ENCODE data around the gene CTSZ. TPM values are rescaled to one million over a fixed set of nuclear protein-coding genes. Genes with fewer than 3 reads are reported as not detected.

The CTSZ gene
- total RNA-seq, 2 experiments from 2014 or later = 32.9 to 34.8 TPM

DNA sequence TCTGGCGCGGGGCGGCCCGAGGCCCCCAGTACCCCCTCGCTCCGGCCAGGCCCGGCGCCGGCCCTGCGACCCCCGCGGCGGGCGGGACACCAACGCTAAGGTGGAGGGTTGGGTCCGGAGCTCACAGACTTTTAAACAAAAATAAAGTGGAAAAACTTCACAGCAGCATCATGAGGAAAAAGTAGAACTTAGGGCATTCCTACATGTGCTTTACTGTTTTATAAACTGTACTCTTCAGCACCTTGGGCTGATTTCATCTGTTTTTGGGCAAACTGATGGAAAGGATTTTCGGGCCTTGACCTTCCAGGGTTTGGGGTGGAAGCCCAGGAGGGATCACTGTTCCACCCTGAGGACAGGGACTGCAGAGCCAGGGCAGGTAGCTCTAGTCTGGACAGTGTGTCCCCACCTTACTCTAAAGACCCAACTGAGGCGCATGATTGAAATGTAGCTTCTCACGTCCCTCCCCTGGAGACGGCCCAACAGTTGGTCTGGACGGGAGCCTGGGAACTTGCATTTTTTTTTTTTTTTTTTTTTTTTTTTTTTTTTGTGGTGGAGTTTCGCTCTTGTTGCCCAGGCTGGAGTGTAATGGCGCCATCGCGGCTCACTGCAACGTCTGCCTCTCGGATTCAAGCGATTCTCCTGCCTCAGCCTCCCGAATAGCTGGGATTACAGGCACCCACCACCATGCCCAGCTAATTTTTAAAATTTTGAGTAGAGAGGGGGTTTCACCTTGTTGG lies 25.3 kb downstream of the CTSZ start:
- H3K27me3 Mint-ChIP-seq = no peaks in the 10 kb centered on the region
- peak overlapping the region; percentile 91 for H3K4me3 Mint-ChIP-seq
- intact Hi-C loops (cut with micrococcal nuclease) = loop anchor here (2.0 to 5.0 kb wide), 5 partner anchors 47 to 329 kb away; partner anchors contain the start of genes PRELID3B and STX16
- H3K36me3 Mint-ChIP-seq = peaks cover 7% of the 10 kb centered on the region
- ChIA-PET CTCF (interaction anchor here (1.0 to 2.0 kb wide), 2 partner anchors 46 to 112 kb away, joined by 4 to 9 read pairs; no protein-coding TSS in a partner anchor), POLR2A (interaction anchor here (0.7 to 2.4 kb wide), 11 partner anchors 11 to 730 kb away, joined by 3 to 7 read pairs (median 4); partner anchors contain the start of genes ATP5F1E, PRELID3B and STX16)
- peaks cover 42% of the 10 kb centered on the region for H3K4me1 Mint-ChIP-seq (ENCODE audit: low read depth)
- peak overlapping the region; percentile 88 for H3K27ac Mint-ChIP-seq
- DNase-seq = peak; percentile 26
- no peaks in the 10 kb centered on the region for H3K9me3 Mint-ChIP-seq

DNA sequence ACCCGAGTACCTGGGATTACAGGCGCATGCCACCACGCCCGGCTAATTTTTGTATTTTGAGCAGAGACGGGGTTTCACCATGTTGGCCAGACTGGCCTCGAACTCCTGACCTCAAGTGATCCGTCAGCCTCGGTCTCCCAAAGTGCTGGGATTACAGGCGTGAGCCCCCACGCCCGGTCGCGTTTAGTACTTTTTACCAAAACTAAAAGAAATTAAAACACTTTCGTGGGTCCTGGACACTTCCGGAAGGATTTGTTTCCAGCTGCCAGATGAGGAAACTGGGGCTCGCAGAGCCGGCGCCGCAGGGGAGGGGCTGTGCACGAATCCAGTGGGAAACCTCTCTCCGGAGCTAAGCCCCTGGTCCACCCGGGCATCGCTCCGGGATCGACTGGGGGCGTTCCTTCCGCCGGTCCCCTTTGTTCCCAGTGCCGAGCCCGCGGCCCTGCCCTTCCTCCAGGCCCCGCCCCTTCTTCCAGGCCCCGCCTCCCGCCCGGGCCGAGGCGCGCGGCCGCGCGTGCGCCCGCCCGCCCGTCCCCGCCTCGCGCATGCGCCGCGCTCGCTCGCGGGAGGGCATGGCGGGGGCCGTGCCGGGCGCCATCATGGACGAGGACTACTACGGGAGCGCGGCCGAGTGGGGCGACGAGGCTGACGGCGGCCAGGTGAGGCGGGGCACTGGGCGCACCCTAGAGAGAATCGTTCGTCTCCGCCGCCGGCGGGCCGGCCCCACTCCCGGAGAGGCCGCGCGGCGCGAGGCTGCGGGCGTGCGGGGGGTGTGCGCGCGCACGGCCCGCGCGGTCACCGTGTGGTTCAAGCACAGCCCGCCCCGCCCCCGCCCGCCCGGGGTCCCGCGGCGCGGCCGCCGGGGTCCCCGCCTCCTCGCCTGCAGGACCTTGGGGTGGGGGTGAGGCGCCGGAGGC lies 26.1 kb downstream of the CTSZ start, which contains the start of gene NELFCD:
NELFCD (plus strand) TSS at position 546 of the 917 bp plus-strand sequence; CDS start at position 600, 54 bp downstream.
- ChIA-PET POLR2A (interaction anchor here (0.7 to 2.4 kb wide), 6 partner anchors 51 to 330 kb away, joined by 3 to 5 read pairs (median 4); partner anchors contain the start of genes ATP5F1E, PRELID3B and STX16), CTCF (interaction anchor here (0.6 to 2.0 kb wide), 3 partner anchors 25 to 330 kb away, joined by 3 to 9 read pairs (median 3); partner anchors contain the start of gene STX16)
- peak within 1 kb of the TSS; percentile 88 for H3K27ac Mint-ChIP-seq
- DNase-seq = peak; percentile 92
- peaks cover 34% of the 10 kb centered on the region for H3K4me1 Mint-ChIP-seq (ENCODE audit: low read depth)
- no peaks in the 10 kb centered on the region for H3K27me3 Mint-ChIP-seq
- peak within 1 kb of the TSS; percentile 91 for H3K4me3 Mint-ChIP-seq
- peaks cover 7% of the 10 kb centered on the region for H3K9me3 Mint-ChIP-seq
- intact Hi-C loops (cut with micrococcal nuclease) = loop anchor here (2.0 to 5.0 kb wide), 4 partner anchors 62 to 329 kb away; partner anchors contain the start of genes PRELID3B and STX16
- H3K36me3 Mint-ChIP-seq = peaks cover 2% of the 10 kb centered on the region

DNA sequence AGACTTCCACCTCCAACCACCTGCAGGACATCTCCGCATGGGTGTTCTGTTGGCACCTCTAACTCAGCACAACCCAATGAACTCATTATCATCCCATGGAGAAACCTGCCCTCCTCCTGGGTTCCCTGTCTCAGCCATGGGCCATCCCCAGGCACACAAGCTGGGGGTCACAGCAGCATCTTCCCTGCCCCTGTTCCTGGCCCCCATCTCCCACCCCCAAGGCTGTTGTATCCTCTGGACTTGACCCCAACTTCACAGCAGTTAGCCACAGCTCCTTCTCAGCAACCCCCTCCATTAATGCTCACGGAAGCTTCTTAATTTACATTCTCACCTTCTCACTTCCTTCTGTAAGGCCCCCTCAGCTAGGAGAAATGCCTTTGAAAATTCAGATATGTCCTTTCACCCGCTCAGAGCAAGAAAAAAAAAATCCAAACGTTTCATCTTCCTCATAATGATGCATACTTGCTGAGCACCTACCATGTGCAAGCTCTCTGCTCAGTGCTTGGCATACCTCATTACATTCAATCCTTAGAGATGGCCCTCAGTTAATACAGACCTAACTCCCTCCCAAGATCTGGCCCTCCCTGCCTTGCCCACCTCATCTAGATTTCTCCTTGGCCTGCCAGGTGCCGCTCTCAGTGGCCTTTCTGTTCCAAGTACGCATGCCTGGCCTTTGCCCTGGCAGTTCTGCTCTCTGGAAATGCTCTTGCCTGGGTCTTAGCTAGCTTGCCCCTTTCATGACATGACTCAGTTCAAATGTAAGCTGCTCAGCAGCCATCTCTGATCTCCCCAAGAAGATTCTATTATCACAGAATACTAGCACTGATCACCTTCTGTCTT lies 28.5 kb downstream of the CTSZ start:
- ChIA-PET POLR2A (no interaction called here), CTCF (interaction anchor here (1.0 to 1.2 kb wide), 3 partner anchors 111 to 244 kb away, joined by 3 to 4 read pairs (median 3); no protein-coding TSS in a partner anchor)
- H3K36me3 Mint-ChIP-seq = peaks cover 2% of the 10 kb centered on the region

DNA sequence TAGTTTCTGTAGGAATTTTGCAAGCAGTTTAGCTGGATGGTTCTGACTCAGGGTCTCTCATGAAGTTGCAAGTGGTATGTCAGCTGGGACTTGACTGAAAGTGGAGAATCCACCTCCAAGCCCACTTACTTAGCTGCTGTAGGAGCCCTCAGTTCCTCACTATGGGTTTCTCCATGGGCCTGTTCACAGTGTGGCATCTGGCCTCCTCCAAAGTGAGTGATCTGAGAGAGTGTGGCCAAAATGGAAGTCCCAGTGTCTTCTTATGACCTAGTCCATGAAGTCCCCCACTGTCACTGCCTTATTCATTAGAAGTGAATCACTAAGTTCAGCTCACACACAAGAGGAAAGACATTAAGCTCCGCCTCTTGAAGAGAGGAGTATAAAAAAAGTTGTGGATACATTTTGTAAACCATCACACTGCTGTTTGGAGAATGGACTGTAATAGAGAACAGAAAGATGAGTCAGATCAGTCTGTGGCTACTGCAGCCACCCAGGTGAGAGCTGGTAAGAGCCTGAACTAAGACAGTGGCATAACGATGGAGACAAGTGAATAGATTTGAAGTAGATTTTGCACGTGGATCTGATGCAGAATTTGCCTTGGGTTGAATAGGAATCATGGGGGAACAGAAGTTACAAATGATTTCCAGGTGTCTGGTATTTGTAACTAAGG lies 30.9 kb downstream of the CTSZ start:
- Mint-ChIP-seq H3K9me3 (peaks cover 16% of the 10 kb centered on the region), H3K4me3 (no peak overlapping the region), H3K36me3 (no peaks in the 10 kb centered on the region), H3K27me3 (no peaks in the 10 kb centered on the region), H3K27ac (no peak overlapping the region), H3K4me1 (ENCODE audit: low read depth) (no peaks in the 10 kb centered on the region)
- CTCF ChIA-PET = interaction anchor here (0.7 kb wide), 1 partner anchor 8 kb away, joined by 3 read pairs; no protein-coding TSS in a partner anchor
- DNase-seq = no peak
- intact Hi-C loops (cut with micrococcal nuclease) = no loop called here
- POLR2A ChIA-PET = no interaction called here

More for the DNA sequence above, 28.5 kb downstream of the CTSZ start:
- no peak for DNase-seq
- Mint-ChIP-seq H3K9me3 (peaks cover 16% of the 10 kb centered on the region), H3K4me3 (no peak overlapping the region), H3K27ac (no peak overlapping the region), H3K4me1 (ENCODE audit: low read depth) (peaks cover 14% of the 10 kb centered on the region), H3K27me3 (no peaks in the 10 kb centered on the region)
- intact Hi-C loops (cut with micrococcal nuclease) = no loop called here

GRCh38 chr20:58975353-58975752 lies 31.7 kb downstream of the CTSZ start:
- POLR2A ChIA-PET = no interaction called here
- no peak for DNase-seq
- H3K9me3 Mint-ChIP-seq = peaks cover 16% of the 10 kb centered on the region
- no peak overlapping the region for H3K4me3 Mint-ChIP-seq
- intact Hi-C loops (cut with micrococcal nuclease) = no loop called here
- no peaks in the 10 kb centered on the region for H3K4me1 Mint-ChIP-seq (ENCODE audit: low read depth)
- H3K27me3 Mint-ChIP-seq = no peaks in the 10 kb centered on the region
- CTCF ChIA-PET = no interaction called here
- H3K27ac Mint-ChIP-seq = no peak overlapping the region
- H3K36me3 Mint-ChIP-seq = no peaks in the 10 kb centered on the region

- no peaks in the 10 kb centered on the region for H3K27me3 Mint-ChIP-seq
- ChIA-PET CTCF (no interaction called here), POLR2A (no interaction called here)
- H3K4me1 Mint-ChIP-seq (ENCODE audit: low read depth) = no peaks in the 10 kb centered on the region
- H3K4me3 Mint-ChIP-seq = no peak overlapping the region
- intact Hi-C loops (cut with micrococcal nuclease) = no loop called here
- no peaks in the 10 kb centered on the region for H3K36me3 Mint-ChIP-seq
- H3K27ac Mint-ChIP-seq = no peak overlapping the region
- DNase-seq = no peak
- peaks cover 20% of the 10 kb centered on the region for H3K9me3 Mint-ChIP-seq
Measured at GRCh38 chr20:58973866-58974265, 33.2 kb downstream of the CTSZ start.

GRCh38 chr20:58973179-58973578 lies 33.9 kb downstream of the CTSZ start:
- no peak for DNase-seq
- no peak overlapping the region for H3K27ac Mint-ChIP-seq
- CTCF ChIA-PET = no interaction called here
- H3K27me3 Mint-ChIP-seq = no peaks in the 10 kb centered on the region
- no peak overlapping the region for H3K4me3 Mint-ChIP-seq
- H3K4me1 Mint-ChIP-seq (ENCODE audit: low read depth) = no peaks in the 10 kb centered on the region
- H3K36me3 Mint-ChIP-seq = no peaks in the 10 kb centered on the region
- H3K9me3 Mint-ChIP-seq = peaks cover 20% of the 10 kb centered on the region
- POLR2A ChIA-PET = no interaction called here
- intact Hi-C loops (cut with micrococcal nuclease) = no loop called here

GRCh38 chr20:58971429-58971828 lies 35.6 kb downstream of the CTSZ start:
- no peaks in the 10 kb centered on the region for H3K4me1 Mint-ChIP-seq (ENCODE audit: low read depth)

DNA sequence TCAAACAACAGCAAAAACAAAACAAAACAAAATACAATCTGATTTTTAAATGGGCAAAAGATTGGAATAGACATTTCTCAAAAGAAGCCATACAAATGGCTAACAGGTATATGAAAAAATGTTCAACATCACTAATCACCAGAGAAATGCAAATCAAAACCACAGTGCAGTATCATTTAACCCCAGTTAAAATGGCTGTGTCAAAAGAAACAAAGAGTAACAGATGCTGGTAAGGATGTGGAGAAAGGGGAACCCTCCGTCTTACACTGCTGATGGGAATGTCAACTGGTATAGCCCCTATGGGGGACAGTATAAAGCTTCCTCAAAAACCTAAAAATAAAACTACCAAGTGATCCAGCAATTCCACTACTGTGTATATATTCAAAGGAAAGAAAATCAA lies 36.9 kb downstream of the CTSZ start:
- Mint-ChIP-seq H3K4me1 (ENCODE audit: low read depth) (no peaks in the 10 kb centered on the region), H3K27me3 (no peaks in the 10 kb centered on the region), H3K36me3 (no peaks in the 10 kb centered on the region), H3K27ac (no peak overlapping the region), H3K9me3 (peaks cover 5% of the 10 kb centered on the region), H3K4me3 (no peak overlapping the region)
- POLR2A ChIA-PET = no interaction called here
- CTCF ChIA-PET = no interaction called here
- no peak for DNase-seq
- intact Hi-C loops (cut with micrococcal nuclease) = no loop called here

More at GRCh38 chr20:58971429-58971828, 35.6 kb downstream of the CTSZ start:
- DNase-seq = no peak
- ChIA-PET POLR2A (no interaction called here), CTCF (interaction anchor here (0.7 kb wide), 1 partner anchor 117 kb away, joined by 3 read pairs; no protein-coding TSS in a partner anchor)
- H3K36me3 Mint-ChIP-seq = no peaks in the 10 kb centered on the region
- peaks cover 18% of the 10 kb centered on the region for H3K9me3 Mint-ChIP-seq
- H3K27ac Mint-ChIP-seq = no peak overlapping the region
- intact Hi-C loops (cut with micrococcal nuclease) = no loop called here
- no peak overlapping the region for H3K4me3 Mint-ChIP-seq
- no peaks in the 10 kb centered on the region for H3K27me3 Mint-ChIP-seq

DNA sequence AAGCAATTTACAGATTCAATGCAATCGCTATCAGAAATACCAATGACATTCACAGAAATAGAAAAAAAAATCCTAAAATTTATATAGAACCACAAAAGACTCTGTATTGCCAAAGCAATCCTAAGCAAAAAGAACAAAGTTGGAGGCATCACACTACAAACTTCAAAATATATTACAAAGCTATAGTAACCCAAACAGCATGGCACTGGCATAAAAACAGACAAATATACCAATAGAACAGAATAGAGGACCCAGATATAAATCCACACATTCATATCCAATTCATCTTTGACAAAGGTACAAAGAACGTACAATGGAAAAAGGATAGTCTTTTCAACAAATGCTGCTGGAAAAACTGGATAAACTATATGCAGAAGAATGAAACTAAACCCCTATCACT lies 37.6 kb downstream of the CTSZ start:
- H3K36me3 Mint-ChIP-seq = no peaks in the 10 kb centered on the region
- peaks cover 4% of the 10 kb centered on the region for H3K9me3 Mint-ChIP-seq
- no peaks in the 10 kb centered on the region for H3K27me3 Mint-ChIP-seq
- ChIA-PET POLR2A (no interaction called here), CTCF (no interaction called here)
- intact Hi-C loops (cut with micrococcal nuclease) = no loop called here
- no peak overlapping the region for H3K27ac Mint-ChIP-seq
- DNase-seq = no peak
- H3K4me3 Mint-ChIP-seq = no peak overlapping the region
- H3K4me1 Mint-ChIP-seq (ENCODE audit: low read depth) = no peaks in the 10 kb centered on the region

Measured in activated CD4-positive, alpha-beta memory T cell treated with anti-CD3 and anti-CD28 coated beads for 36 hours (primary cell).